ENCODE results near the gene PPY.
"Not testable (repeated sequence)": the region's sequence is repeated elsewhere in the genome, so short reads cannot be mapped to it uniquely, and the experiment has no call there.

Gene PPY

GRCh38 chr17:43901861-43902589, 40.3 kb downstream of the PPY start:
- no peak for DNase-seq

GRCh38 chr17:43900858-43901754, 41.2 kb downstream of the PPY start:
- no peak for DNase-seq

GRCh38 chr17:43900183-43900857, 42.0 kb downstream of the PPY start:
- peak; percentile 82 for DNase-seq

DNA sequence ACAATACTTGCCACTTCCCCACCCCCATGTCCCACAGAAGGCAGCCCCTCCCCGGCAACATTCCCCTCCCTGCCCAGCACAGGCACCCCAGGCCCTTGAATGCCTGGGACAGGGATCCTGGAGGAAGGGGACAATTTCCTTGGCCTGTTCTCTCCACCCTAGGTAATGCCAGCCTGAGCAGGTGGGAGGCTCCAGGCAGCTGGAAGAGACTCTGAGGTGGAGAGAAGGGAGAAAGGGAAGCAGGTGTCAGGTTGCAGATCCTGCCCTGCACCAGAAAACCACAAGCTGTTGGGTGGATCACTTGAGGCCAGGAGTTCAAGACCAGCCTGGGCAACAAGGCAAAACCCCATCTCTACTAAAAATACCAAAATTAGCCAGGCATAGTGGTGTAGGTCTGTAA, 43.8 kb downstream of the PPY start:
- no peak for DNase-seq

- DNase-seq = no peak
Measured at GRCh38 chr17:43897831-43898230, 44.4 kb downstream of the PPY start.

DNA sequence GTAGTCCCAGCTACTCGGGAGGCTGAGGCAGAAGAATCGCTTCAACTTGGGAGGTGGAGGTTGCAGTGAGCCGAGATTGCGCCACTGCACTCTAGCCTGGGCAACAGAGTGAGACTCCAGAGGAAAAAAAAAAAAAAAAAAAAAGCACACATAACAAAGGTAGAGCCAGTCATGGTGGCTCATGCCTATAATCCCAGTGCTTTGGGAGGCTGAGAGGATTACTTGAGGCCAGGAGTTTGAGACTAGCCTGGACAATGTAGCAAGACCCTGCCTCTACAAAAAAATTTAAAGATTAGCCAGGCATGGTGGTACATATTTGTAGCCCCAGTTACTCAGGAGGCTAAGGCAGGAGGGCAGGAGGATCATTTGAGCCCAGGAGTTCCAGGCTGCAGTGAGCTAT, 47.8 kb downstream of the PPY start:
- DNase-seq = not testable (repeated sequence)

DNA sequence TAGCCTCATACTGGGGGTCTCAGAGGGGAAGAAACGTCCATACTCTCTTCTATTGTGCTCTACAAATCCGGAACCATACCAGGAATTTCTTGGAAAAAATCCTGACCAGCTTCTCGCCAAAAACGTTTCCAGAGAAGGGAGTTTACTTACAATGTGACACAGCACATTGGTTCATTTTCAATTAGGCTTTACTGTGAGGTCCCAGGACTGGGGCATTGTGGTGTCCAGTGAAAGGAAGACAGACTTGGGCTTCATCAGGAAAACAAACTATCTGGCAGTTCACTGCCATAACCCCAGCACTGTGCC, 49.7 kb downstream of the PPY start:
- DNase-seq = no peak

GRCh38 chr17:43891851-43892646, 50.2 kb downstream of the PPY start:
- peak; percentile 28 for DNase-seq
